HCT116 (cell line): Measurements from ENCODE around the gene ERFE.

Experiments
- MAX ChIP-seq: IDR thresholded peaks from 2 replicates; pipeline ENCODE4 v1.6.1; 2012
- TCF7L2 ChIP-seq: IDR thresholded peaks from 2 replicates; pipeline ENCODE4 v1.7.0; 2011; ENCODE audit warnings: borderline replicate concordance, inconsistent platforms; ENCODE audit not compliant: insufficient read depth, insufficient read length; ENCODE audit errors: extremely low read depth

- no peak for TF ChIP-seq TCF7L2
- no peak for TF ChIP-seq MAX
These were observed 30.7 kb upstream of the ERFE start for GRCh38 chr2:238128061-238128440.
